WTC11 (cell line): ENCODE results near the gene CELSR1. TPM values are rescaled to one million over a fixed set of nuclear protein-coding genes. Genes with fewer than 3 reads are reported as not detected.
A peak's percentile ranks its signal among the peaks of the same experiment; 100 is the strongest.

Experiments used
- ATAC-seq: fragments of 200-7000 bp; cut with Tn5 transposase; 2 replicates; pipeline ENCODE4 v1.10.0; 2021; ENCODE audit warnings: mild to moderate bottlenecking, moderate library complexity
- CTCF ChIA-PET: fragments of 300-600 bp; sonication (Branson Sonifier 250); formaldehyde crosslinking; loops from one replicate; lab custom pipeline; 2021; ENCODE audit warnings: antibody characterized with exemption; lab: Charles Lee
- POLR2A ChIA-PET: fragments of 350-600 bp; sonication (Branson Sonifier 250); formaldehyde crosslinking; loops from one replicate; lab custom pipeline; 2021; ENCODE audit warnings: antibody characterized with exemption; lab: Charles Lee
- DNase-seq: peaks from one replicate; pipeline ENCODE4 v3.0.0; 2021; ENCODE audit warnings: low spot score
- H3K27ac Mint-ChIP-seq: 2 replicates; pipeline ENCODE4 v1.8.0; 2021; ENCODE audit warnings: mixed read lengths
- H3K27me3 Mint-ChIP-seq: 2 replicates; pipeline ENCODE4 v1.8.0; 2021; ENCODE audit warnings: low read depth, mild to moderate bottlenecking, moderate library complexity, mixed read lengths
- H3K36me3 Mint-ChIP-seq: 2 replicates; pipeline ENCODE4 v1.8.0; 2021; ENCODE audit warnings: mixed read lengths
- H3K4me1 Mint-ChIP-seq: 2 replicates; pipeline ENCODE4 v1.8.0; 2022; ENCODE audit warnings: mixed read lengths
- H3K4me3 Mint-ChIP-seq: 2 replicates; pipeline ENCODE4 v1.8.0; 2021; ENCODE audit warnings: mild to moderate bottlenecking, moderate library complexity, mixed read lengths
- H3K9me3 Mint-ChIP-seq: 2 replicates; pipeline ENCODE4 v1.8.0; 2021; ENCODE audit warnings: mixed read lengths
- ATF1 ChIP-seq: sonication (generic); formaldehyde crosslinking; IDR thresholded peaks from 2 replicates; pipeline ENCODE4 v1.8.1; 2023; ENCODE audit warnings: mild to moderate bottlenecking, moderate library complexity, missing genetic modification reagents
- ATF6 ChIP-seq: sonication (generic); formaldehyde crosslinking; IDR thresholded peaks from 2 replicates; pipeline ENCODE4 v1.8.1; 2023; ENCODE audit warnings: mild to moderate bottlenecking, missing genetic modification reagents
- ETV6 ChIP-seq: sonication (generic); formaldehyde crosslinking; IDR thresholded peaks from 2 replicates; pipeline ENCODE4 v1.8.1; 2022; ENCODE audit warnings: mild to moderate bottlenecking, missing genetic modification reagents
- FOXK1 ChIP-seq: sonication (generic); formaldehyde crosslinking; IDR thresholded peaks from 2 replicates; pipeline ENCODE4 v1.8.0; 2022; ENCODE audit warnings: mild to moderate bottlenecking, moderate library complexity, missing genetic modification reagents
- GABPB1 ChIP-seq: sonication (generic); formaldehyde crosslinking; IDR thresholded peaks from 2 replicates; pipeline ENCODE4 v1.8.1; 2023; ENCODE audit warnings: mild to moderate bottlenecking, missing genetic modification reagents
- GTF2I ChIP-seq: fragments of 250-450 bp; sonication (Bioruptor Pico); conservative IDR thresholded peaks from 2 replicates; pipeline ENCODE4 v1.4.0; 2021; ENCODE audit warnings: mild to moderate bottlenecking
- KAT7 ChIP-seq: sonication (generic); formaldehyde crosslinking; IDR thresholded peaks from 2 replicates; pipeline ENCODE4 v1.8.1; 2023; ENCODE audit warnings: missing genetic modification reagents, mild to moderate bottlenecking, borderline replicate concordance
- TEAD4 ChIP-seq: sonication (generic); formaldehyde crosslinking; IDR thresholded peaks from 2 replicates; pipeline ENCODE4 v1.8.0; 2022; ENCODE audit warnings: mild to moderate bottlenecking, missing genetic modification reagents
- ZNF121 ChIP-seq: sonication (generic); formaldehyde crosslinking; IDR thresholded peaks from 2 replicates; pipeline ENCODE4 v1.8.0; 2023; ENCODE audit warnings: missing genetic modification reagents
- ZNF416 ChIP-seq: fragments of 250-450 bp; sonication (Bioruptor Pico); IDR thresholded peaks from 2 replicates; pipeline ENCODE4 v1.9.0; 2021; ENCODE audit warnings: mild to moderate bottlenecking, inconsistent platforms
- ZNF532 ChIP-seq: fragments of 250-450 bp; sonication (Bioruptor Pico); IDR thresholded peaks from 2 replicates; pipeline ENCODE4 v1.9.0; 2021; ENCODE audit warnings: mild to moderate bottlenecking, borderline replicate concordance
- ZNF671 ChIP-seq: fragments of 250-450 bp; sonication (Bioruptor Pico); IDR thresholded peaks from 2 replicates; pipeline ENCODE4 v1.8.0; 2021; ENCODE audit warnings: mild to moderate bottlenecking
- total RNA-seq: library from RNA; stranded (reverse); gene quantifications from 3 replicates; pipeline ENCODE4 v1.2.3, GENCODE V29; 2021
- TF ChIP-seq, protein P1 (sequence below): fragments of 250-450 bp; sonication (Bioruptor Pico); IDR thresholded peaks from 2 replicates; pipeline ENCODE4 v1.9.0; 2021; ENCODE audit warnings: mild to moderate bottlenecking
- TF ChIP-seq, protein P2 (sequence below): sonication (generic); formaldehyde crosslinking; IDR thresholded peaks from 2 replicates; pipeline ENCODE4 v1.8.1; 2023; ENCODE audit warnings: mild to moderate bottlenecking, missing genetic modification reagents, moderate library complexity

Gene CELSR1
- total RNA-seq, 1 experiment from 2014 or later, result 16.8 TPM

GRCh38 chr22:46476547-46476941 lies 60.9 kb downstream of the CELSR1 start:
- Mint-ChIP-seq H3K4me1 (peaks cover 9% of the 10 kb centered on the region), H3K4me3 (no peak overlapping the region), H3K9me3 (peaks cover 12% of the 10 kb centered on the region)
- ChIA-PET POLR2A (no interaction called here), CTCF (interaction anchor here (1.4 kb wide), 1 partner anchor 109 kb away, joined by 6 read pairs; no protein-coding TSS in a partner anchor)
- no peak for DNase-seq
- TF ChIP-seq, protein P1, sequence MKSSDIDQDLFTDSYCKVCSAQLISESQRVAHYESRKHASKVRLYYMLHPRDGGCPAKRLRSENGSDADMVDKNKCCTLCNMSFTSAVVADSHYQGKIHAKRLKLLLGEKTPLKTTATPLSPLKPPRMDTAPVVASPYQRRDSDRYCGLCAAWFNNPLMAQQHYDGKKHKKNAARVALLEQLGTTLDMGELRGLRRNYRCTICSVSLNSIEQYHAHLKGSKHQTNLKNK (CRISPR knock-in tag), result no peak
- TF ChIP-seq ZNF532 (CRISPR knock-in tag), result no peak
- TF ChIP-seq ZNF671, result no peak
- TF ChIP-seq, protein P2, sequence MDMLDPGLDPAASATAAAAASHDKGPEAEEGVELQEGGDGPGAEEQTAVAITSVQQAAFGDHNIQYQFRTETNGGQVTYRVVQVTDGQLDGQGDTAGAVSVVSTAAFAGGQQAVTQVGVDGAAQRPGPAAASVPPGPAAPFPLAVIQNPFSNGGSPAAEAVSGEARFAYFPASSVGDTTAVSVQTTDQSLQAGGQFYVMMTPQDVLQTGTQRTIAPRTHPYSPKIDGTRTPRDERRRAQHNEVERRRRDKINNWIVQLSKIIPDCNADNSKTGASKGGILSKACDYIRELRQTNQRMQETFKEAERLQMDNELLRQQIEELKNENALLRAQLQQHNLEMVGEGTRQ (CRISPR knock-in tag), result no peak
- TF ChIP-seq ETV6 (CRISPR knock-in tag), result no peak
- TF ChIP-seq ZNF121 (CRISPR knock-in tag), result no peak
- no peak for TF ChIP-seq KAT7 (CRISPR knock-in tag)
- no peak for TF ChIP-seq ZNF416 (CRISPR knock-in tag)
- no peak for TF ChIP-seq TEAD4 (CRISPR knock-in tag)
- TF ChIP-seq ATF6 (CRISPR knock-in tag), result no peak
- TF ChIP-seq ATF1, result no peak
- no peak for TF ChIP-seq FOXK1 (CRISPR knock-in tag)
- TF ChIP-seq, all 79 proteins: peak for 0
- ATAC-seq, result no peak
- H3K27ac Mint-ChIP-seq, result peak overlapping the region; percentile 17; the same call in 1 of the 2 replicates
- H3K36me3 Mint-ChIP-seq, result peaks cover 9% of the 10 kb centered on the region
- H3K27me3 Mint-ChIP-seq, result no peaks in the 10 kb centered on the region

DNA sequence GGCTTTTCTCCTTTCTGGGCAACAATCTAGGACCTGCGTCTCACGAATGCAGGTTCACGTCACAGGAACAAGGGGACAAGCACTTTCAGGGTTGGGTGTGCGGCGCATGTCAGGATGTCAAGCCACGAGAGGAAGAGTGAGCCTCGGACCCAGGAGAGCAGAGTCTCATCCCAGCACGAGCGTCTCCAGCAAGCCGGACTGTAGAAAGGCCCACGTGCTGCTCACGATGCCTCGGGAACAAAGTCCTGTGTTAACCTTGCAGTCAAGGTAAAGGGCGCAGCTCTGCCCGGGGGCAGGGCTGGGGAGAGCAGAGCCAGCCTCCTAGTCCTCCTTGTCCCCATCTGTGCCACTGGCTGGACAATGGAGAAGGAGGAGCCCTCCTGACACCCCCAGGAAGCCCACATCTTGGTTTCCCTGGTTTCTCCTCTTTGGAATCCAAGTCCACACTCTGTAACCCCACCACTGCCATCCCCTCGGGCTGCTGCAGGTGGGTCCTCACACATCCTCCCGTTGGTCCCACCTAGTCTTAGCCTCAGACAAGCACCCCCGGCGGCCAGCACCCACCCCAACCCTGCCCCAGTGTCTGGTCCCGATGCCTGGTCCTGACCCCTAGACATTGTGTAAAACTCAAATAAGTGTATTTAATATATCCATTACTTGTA lies 63.4 kb downstream of the CELSR1 start:
- DNase-seq (no peak), ATAC-seq (no peak)
- Mint-ChIP-seq H3K27me3 (no peaks in the 10 kb centered on the region), H3K9me3 (peaks cover 12% of the 10 kb centered on the region), H3K36me3 (peaks cover 9% of the 10 kb centered on the region), H3K4me3 (no peak overlapping the region), H3K4me1 (peaks cover 1% of the 10 kb centered on the region), H3K27ac (peak overlapping the region; percentile 12; the same call in 1 of the 2 replicates)
- ChIA-PET CTCF (no interaction called here), POLR2A (no interaction called here)
- TF ChIP-seq GTF2I (no peak), GABPB1 (CRISPR knock-in tag) (peak; percentile 71)
